Endothelial cell (in vitro differentiated cells): ENCODE measurements around the gene SND1. TPM values are rescaled to one million over a fixed set of nuclear protein-coding genes. Genes with fewer than 3 reads are reported as not detected.

ENCODE experiments used
- DNase-seq: peaks from one replicate; pipeline ENCODE4 v3.0.0; 2021; ENCODE audit warnings: low spot score
- H3K27ac Mint-ChIP-seq: one replicate; pipeline ENCODE4 v1.8.0; 2021; ENCODE audit warnings: mixed read lengths, inconsistent platforms; ENCODE audit not compliant: unreplicated experiment
- H3K27me3 Mint-ChIP-seq: one replicate; pipeline ENCODE4 v1.8.0; 2021; ENCODE audit warnings: mild to moderate bottlenecking, moderate library complexity, mixed read lengths, inconsistent platforms; ENCODE audit not compliant: unreplicated experiment
- H3K36me3 Mint-ChIP-seq: one replicate; pipeline ENCODE4 v1.8.0; 2021; ENCODE audit warnings: mild to moderate bottlenecking, low read depth, mixed read lengths, inconsistent platforms; ENCODE audit not compliant: unreplicated experiment
- H3K4me1 Mint-ChIP-seq: one replicate; pipeline ENCODE4 v1.8.0; 2021; ENCODE audit warnings: mild to moderate bottlenecking, mixed read lengths, inconsistent platforms; ENCODE audit not compliant: unreplicated experiment
- H3K4me3 Mint-ChIP-seq: one replicate; pipeline ENCODE4 v1.8.0; 2021; ENCODE audit warnings: mild to moderate bottlenecking, mixed read lengths, inconsistent platforms; ENCODE audit not compliant: unreplicated experiment
- H3K9me3 Mint-ChIP-seq: one replicate; pipeline ENCODE4 v1.8.0; 2021; ENCODE audit warnings: mixed read lengths, inconsistent platforms; ENCODE audit not compliant: unreplicated experiment
- CTCF ChIP-seq: fragments of 200-600 bp; sonication (generic); IDR thresholded peaks from one replicate; pipeline ENCODE4 v1.5.0; 2021; ENCODE audit warnings: antibody characterized with exemption; ENCODE audit not compliant: unreplicated experiment
- total RNA-seq: library from RNA; stranded (reverse); fragmentation: NEBNext Ultra II Directional; extraction: Animal tissue kit (Norgen Biotek cat#: 25700); gene quantifications from one replicate; pipeline ENCODE4 v1.2.1, GENCODE V29; 2021; ENCODE audit not compliant: unreplicated experiment

SND1 gene
- total RNA-seq, 1 donor from 2014 or later = 375 TPM

- Mint-ChIP-seq H3K27ac (no peak overlapping the region), H3K27me3 (peaks cover 4% of the 10 kb centered on the region), H3K4me3 (no peak overlapping the region), H3K9me3 (no peaks in the 10 kb centered on the region), H3K36me3 (peaks cover 7% of the 10 kb centered on the region), H3K4me1 (peaks cover 5% of the 10 kb centered on the region)
- no peak for DNase-seq
- no peak for TF ChIP-seq CTCF
These were observed 464.7 kb downstream of the SND1 start for GRCh38 chr7:128116740-128117139.

GRCh38 chr7:128117691-128118090 lies 465.7 kb downstream of the SND1 start:
- H3K36me3 Mint-ChIP-seq = peaks cover 3% of the 10 kb centered on the region
- H3K4me1 Mint-ChIP-seq = peaks cover 5% of the 10 kb centered on the region
- DNase-seq = no peak
- H3K9me3 Mint-ChIP-seq = peaks cover 4% of the 10 kb centered on the region
- no peak overlapping the region for H3K4me3 Mint-ChIP-seq
- H3K27me3 Mint-ChIP-seq = peaks cover 4% of the 10 kb centered on the region
- H3K27ac Mint-ChIP-seq = no peak overlapping the region
- TF ChIP-seq CTCF = no peak

- no peak overlapping the region for H3K4me3 Mint-ChIP-seq
- peaks cover 4% of the 10 kb centered on the region for H3K9me3 Mint-ChIP-seq
- no peak overlapping the region for H3K27ac Mint-ChIP-seq
- TF ChIP-seq CTCF = no peak
- no peak for DNase-seq
- peaks cover 5% of the 10 kb centered on the region for H3K4me1 Mint-ChIP-seq
- peaks cover 3% of the 10 kb centered on the region for H3K36me3 Mint-ChIP-seq
- H3K27me3 Mint-ChIP-seq = peaks cover 4% of the 10 kb centered on the region
These were observed 467.0 kb downstream of the SND1 start for GRCh38 chr7:128119036-128119435.

- H3K27ac Mint-ChIP-seq = no peak overlapping the region
- H3K27me3 Mint-ChIP-seq = peaks cover 4% of the 10 kb centered on the region
- H3K9me3 Mint-ChIP-seq = peaks cover 4% of the 10 kb centered on the region
- H3K36me3 Mint-ChIP-seq = peaks cover 3% of the 10 kb centered on the region
- TF ChIP-seq CTCF = no peak
- peaks cover 2% of the 10 kb centered on the region for H3K4me1 Mint-ChIP-seq
- DNase-seq = no peak
- no peak overlapping the region for H3K4me3 Mint-ChIP-seq
These were observed 468.1 kb downstream of the SND1 start for GRCh38 chr7:128120116-128120515.

GRCh38 chr7:128120976-128121490 lies 469.0 kb downstream of the SND1 start:
- H3K4me3 Mint-ChIP-seq = no peak overlapping the region
- H3K4me1 Mint-ChIP-seq = no peaks in the 10 kb centered on the region
- H3K9me3 Mint-ChIP-seq = peaks cover 4% of the 10 kb centered on the region
- no peak for TF ChIP-seq CTCF
- H3K27ac Mint-ChIP-seq = no peak overlapping the region
- DNase-seq = no peak
- H3K36me3 Mint-ChIP-seq = peaks cover 3% of the 10 kb centered on the region
- H3K27me3 Mint-ChIP-seq = peaks cover 4% of the 10 kb centered on the region
